Lower lobe of right lung (tissue), 2 donors: Measurements from ENCODE around the gene CSNK1G2. TPM values are rescaled to one million over a fixed set of nuclear protein-coding genes. Genes with fewer than 3 reads are reported as not detected.

Source experiments
- ATAC-seq, 2 donors: fragments of 200-7000 bp; cut with Tn5 transposase; one replicate each; pipeline ENCODE4 v1.9.1; 2020 to 2022; ENCODE audit warnings: mild to moderate bottlenecking in 2 of 2, moderate library complexity in 2 of 2
- DNase-seq: peaks from one replicate; pipeline ENCODE4 v3.0.0-alpha.2; 2020
- H3K27ac ChIP-seq: fragments of 200-600 bp; one replicate; pipeline ENCODE4 v1.8.0; 2022
- H3K27me3 ChIP-seq: fragments of 200-600 bp; one replicate; pipeline ENCODE4 v1.8.0; 2022; ENCODE audit warnings: low read depth
- H3K36me3 ChIP-seq: fragments of 200-600 bp; one replicate; pipeline ENCODE4 v1.8.0; 2022; ENCODE audit warnings: mild to moderate bottlenecking
- H3K4me1 ChIP-seq: fragments of 200-600 bp; one replicate; pipeline ENCODE4 v1.8.0; 2022
- H3K4me3 ChIP-seq: fragments of 200-600 bp; one replicate; pipeline ENCODE4 v1.8.0; 2022; ENCODE audit warnings: mild to moderate bottlenecking
- H3K9me3 ChIP-seq: fragments of 200-600 bp; one replicate; pipeline ENCODE4 v1.8.0; 2022
- CTCF ChIP-seq: fragments of 200-600 bp; IDR thresholded peaks from one replicate; pipeline ENCODE4 v1.8.0; 2022; ENCODE audit warnings: antibody characterized with exemption, mild to moderate bottlenecking
- intact Hi-C: fragments of 100-400 bp; cut with DNase I; formaldehyde crosslinking; loops from one replicate; pipeline ENCODE4 v1.11.0; 2022
- total RNA-seq: library from RNA; stranded (reverse); fragmentation: NEBNext Ultra II Directional; extraction: Animal tissue kit (Norgen Biotek cat#: 25700); gene quantifications from one replicate; pipeline ENCODE4 v1.2.1, GENCODE V29; 2021
- donor health status: DM: no; HTN: yes; CAD: no; lungs with severe emphysema.

CSNK1G2 gene
- total RNA-seq, 1 donor from 2014 or later = 55.4 TPM

- no peak overlapping the region for H3K4me3 ChIP-seq
- no peak for ATAC-seq
- intact Hi-C loops = no loop called here
These were observed 22.0 kb upstream of the CSNK1G2 start for GRCh38 chr19:1918975-1919374.

GRCh38 chr19:1920644-1921043, 20.3 kb upstream of the CSNK1G2 start:
- Histone ChIP-seq H3K27me3 (no peaks in the 10 kb centered on the region), H3K36me3 (peaks cover 60% of the 10 kb centered on the region), H3K27ac (no peak overlapping the region), H3K4me1 (no peaks in the 10 kb centered on the region), H3K4me3 (no peak overlapping the region), H3K9me3 (no peaks in the 10 kb centered on the region)
- no peak for ATAC-seq
- intact Hi-C loops = no loop called here
- DNase-seq = no peak
- TF ChIP-seq CTCF = no peak

More at GRCh38 chr19:1918975-1919374, 22.0 kb upstream of the CSNK1G2 start:
- no peaks in the 10 kb centered on the region for H3K27me3 ChIP-seq
- no peak for TF ChIP-seq CTCF
- DNase-seq = no peak
- H3K9me3 ChIP-seq = no peaks in the 10 kb centered on the region
- H3K27ac ChIP-seq = no peak overlapping the region
- peaks cover 58% of the 10 kb centered on the region for H3K36me3 ChIP-seq
- no peaks in the 10 kb centered on the region for H3K4me1 ChIP-seq

- no peak overlapping the region for H3K27ac ChIP-seq
- DNase-seq (no peak), ATAC-seq (no peak)
- no peaks in the 10 kb centered on the region for H3K27me3 ChIP-seq
- peaks cover 60% of the 10 kb centered on the region for H3K36me3 ChIP-seq
- intact Hi-C loops = no loop called here
- no peaks in the 10 kb centered on the region for H3K4me1 ChIP-seq
- TF ChIP-seq CTCF = no peak
- no peaks in the 10 kb centered on the region for H3K9me3 ChIP-seq
- no peak overlapping the region for H3K4me3 ChIP-seq
These were observed 19.6 kb upstream of the CSNK1G2 start for GRCh38 chr19:1921326-1921725.

GRCh38 chr19:1921825-1922224, 19.1 kb upstream of the CSNK1G2 start:
- no peaks in the 10 kb centered on the region for H3K4me1 ChIP-seq
- ATAC-seq (no peak), DNase-seq (no peak)
- no peak overlapping the region for H3K27ac ChIP-seq
- H3K36me3 ChIP-seq = peaks cover 57% of the 10 kb centered on the region
- H3K4me3 ChIP-seq = no peak overlapping the region
- intact Hi-C loops = no loop called here
- H3K27me3 ChIP-seq = no peaks in the 10 kb centered on the region
- TF ChIP-seq CTCF = no peak
- H3K9me3 ChIP-seq = no peaks in the 10 kb centered on the region

- H3K36me3 ChIP-seq = peaks cover 50% of the 10 kb centered on the region
- intact Hi-C loops = no loop called here
- no peaks in the 10 kb centered on the region for H3K4me1 ChIP-seq
- ATAC-seq = no peak
- no peak overlapping the region for H3K4me3 ChIP-seq
- no peak overlapping the region for H3K27ac ChIP-seq
- no peak for DNase-seq
- H3K27me3 ChIP-seq = no peaks in the 10 kb centered on the region
- H3K9me3 ChIP-seq = no peaks in the 10 kb centered on the region
- no peak for TF ChIP-seq CTCF
These were observed 18.2 kb upstream of the CSNK1G2 start for GRCh38 chr19:1922803-1923202.

- no peak overlapping the region for H3K27ac ChIP-seq
- ATAC-seq = peak in 1 of 2 donors; percentile 56
These were observed 17.7 kb upstream of the CSNK1G2 start for GRCh38 chr19:1923319-1923718.

More at GRCh38 chr19:1923319-1923718, 17.7 kb upstream of the CSNK1G2 start:
- Histone ChIP-seq H3K9me3 (no peaks in the 10 kb centered on the region), H3K27me3 (no peaks in the 10 kb centered on the region), H3K36me3 (peaks cover 45% of the 10 kb centered on the region), H3K4me1 (no peaks in the 10 kb centered on the region), H3K4me3 (no peak overlapping the region)
- no peak for TF ChIP-seq CTCF
- intact Hi-C loops = no loop called here
- DNase-seq = no peak
